HepG2 (cell line): Measurements from ENCODE around the gene SP6. TPM values are rescaled to one million over a fixed set of nuclear protein-coding genes. Genes with fewer than 3 reads are reported as not detected.
A peak's percentile ranks its signal among the peaks of the same experiment; 100 is the strongest.

Experiments used
- BRCA1 ChIP-seq: sonication (generic); formaldehyde crosslinking; IDR thresholded peaks from 2 replicates; pipeline ENCODE4 v1.4.0; 2020; ENCODE audit warnings: missing genetic modification reagents
- CEBPB ChIP-seq: IDR thresholded peaks from 2 replicates; pipeline ENCODE4 v1.6.1; 2011; ENCODE audit warnings: low read depth, low read length, improper control_type of control experiment, borderline replicate concordance
- ERF ChIP-seq: IDR thresholded peaks from 2 replicates; pipeline ENCODE4 v1.6.1; 2018; ENCODE audit warnings: missing biosample characterization, missing genetic modification reagents
- KDM5B ChIP-seq: sonication (generic); formaldehyde crosslinking; IDR thresholded peaks from 2 replicates; pipeline ENCODE4 v1.4.0; 2020; ENCODE audit warnings: missing genetic modification reagents, mild to moderate bottlenecking, borderline replicate concordance
- MAFK ChIP-seq, 2 experiments: IDR thresholded peaks in 1 of 2; conservative IDR thresholded peaks in 1 of 2; 2 replicates each; pipeline ENCODE4 v1.6.1; 2011; ENCODE audit warnings: improper control_type of control experiment in 2 of 2, low read length in 2 of 2
- MXD4 ChIP-seq: IDR thresholded peaks from 2 replicates; pipeline ENCODE4 v1.6.1; 2016; ENCODE audit warnings: mild to moderate bottlenecking, missing biosample characterization, missing genetic modification reagents
- MYC ChIP-seq: sonication (generic); formaldehyde crosslinking; IDR thresholded peaks from 2 replicates; pipeline ENCODE4 v1.9.0; 2021; ENCODE audit warnings: missing genetic modification reagents, borderline replicate concordance
- NR2F2 ChIP-seq: IDR thresholded peaks from 2 replicates; pipeline ENCODE4 v1.6.1; 2012; ENCODE audit warnings: low read depth, inconsistent platforms, borderline replicate concordance
- REXO4 ChIP-seq: sonication (generic); formaldehyde crosslinking; IDR thresholded peaks from 2 replicates; pipeline ENCODE4 v1.8.0; 2022; ENCODE audit warnings: missing genetic modification reagents, mild to moderate bottlenecking, borderline replicate concordance
- RFXANK ChIP-seq: IDR thresholded peaks from 2 replicates; pipeline ENCODE4 v1.6.1; 2016
- SMAD9 ChIP-seq: sonication (generic); formaldehyde crosslinking; IDR thresholded peaks from 2 replicates; pipeline ENCODE4 v1.5.1; 2020; ENCODE audit warnings: mild to moderate bottlenecking, missing genetic modification reagents
- SMC3 ChIP-seq: IDR thresholded peaks from 2 replicates; pipeline ENCODE4 v1.6.1; 2011; ENCODE audit warnings: low read length, improper control_type of control experiment
- TEAD2 ChIP-seq: sonication (generic); formaldehyde crosslinking; IDR thresholded peaks from 2 replicates; pipeline ENCODE4 v1.9.0; 2021; ENCODE audit warnings: missing genetic modification reagents
- TP53 ChIP-seq: sonication (generic); formaldehyde crosslinking; conservative IDR thresholded peaks from 2 replicates; pipeline ENCODE4 v1.4.0; 2020; ENCODE audit warnings: missing genetic modification reagents
- YY1 ChIP-seq: IDR thresholded peaks from 2 replicates; pipeline ENCODE4 v1.6.1; 2011; ENCODE audit warnings: low read length, low read depth, moderate library complexity, mild to moderate bottlenecking; ENCODE audit not compliant: insufficient read depth, insufficient replicate concordance
- ZBTB3 ChIP-seq: sonication (generic); formaldehyde crosslinking; IDR thresholded peaks from 2 replicates; pipeline ENCODE4 v1.4.0; 2020; ENCODE audit warnings: low read depth, mild to moderate bottlenecking, moderate library complexity, missing genetic modification reagents, borderline replicate concordance
- ZFAT ChIP-seq: sonication (generic); formaldehyde crosslinking; conservative IDR thresholded peaks from 2 replicates; pipeline ENCODE4 v1.8.1; 2023; ENCODE audit warnings: missing genetic modification reagents, inconsistent platforms
- ZNF205 ChIP-seq: IDR thresholded peaks from 2 replicates; pipeline ENCODE4 v1.6.1; 2018; ENCODE audit warnings: missing biosample characterization, missing genetic modification reagents
- ZNF317 ChIP-seq: sonication (generic); formaldehyde crosslinking; IDR thresholded peaks from 2 replicates; pipeline ENCODE4 v1.5.0; 2020; ENCODE audit warnings: mild to moderate bottlenecking, missing genetic modification reagents
- ZNF335 ChIP-seq: sonication (generic); formaldehyde crosslinking; IDR thresholded peaks from 2 replicates; pipeline ENCODE4 v1.4.0; 2020; ENCODE audit warnings: missing genetic modification reagents
- ZNF569 ChIP-seq: sonication (generic); formaldehyde crosslinking; IDR thresholded peaks from 2 replicates; pipeline ENCODE4 v1.5.0; 2020; ENCODE audit warnings: mild to moderate bottlenecking, missing genetic modification reagents, moderate library complexity, borderline replicate concordance
- ZNF816 ChIP-seq: sonication (generic); formaldehyde crosslinking; IDR thresholded peaks from 2 replicates; pipeline ENCODE4 v1.8.0; 2022; ENCODE audit warnings: missing genetic modification reagents, mild to moderate bottlenecking, borderline replicate concordance
- ZSCAN9 ChIP-seq: IDR thresholded peaks from 2 replicates; pipeline ENCODE4 v1.6.1; 2016; ENCODE audit warnings: borderline replicate concordance
- polyA plus RNA-seq, 8 experiments: library from polyadenylated mRNA; depleted of rRNA in 3 of 8; stranded (reverse) in 7 of 8; unstranded in 1 of 8; fragments of >200 nt; fragmentation: Illumina TruSeq in 4 of 8; extraction: Trizol in 4 of 8; gene quantifications; 2 replicates each; pipeline versions ENCODE4 v1.2.1 to v1.2.3, GENCODE V29; 2011 to 2016; ENCODE audit warnings: low read depth in 4 of 8, missing spikeins in 1 of 8, mixed read lengths in 1 of 8; ENCODE audit not compliant: insufficient read depth in 1 of 8
- total RNA-seq, 5 experiments: library from RNA; depleted of rRNA; stranded (reverse); fragments of >200 nt; fragmentation: Illumina TruSeq; extraction: Trizol; gene quantifications; 2 replicates each; pipeline ENCODE4 v1.2.3, GENCODE V29; 2016; ENCODE audit warnings: low read depth in 1 of 5
- TF ChIP-seq, protein P1 (sequence below): sonication (generic); formaldehyde crosslinking; IDR thresholded peaks from 2 replicates; pipeline ENCODE4 v1.5.0; 2020; ENCODE audit warnings: missing genetic modification reagents
- TF ChIP-seq, protein P2 (sequence below), 2 experiments: sonication (generic) in 1 of 2; formaldehyde crosslinking in 1 of 2; IDR thresholded peaks; 2 replicates each; pipeline versions ENCODE4 v1.4.0 to v1.6.1; 2018 to 2020; ENCODE audit warnings: missing genetic modification reagents in 2 of 2, borderline replicate concordance in 1 of 2, low read depth in 1 of 2, mild to moderate bottlenecking in 1 of 2, missing biosample characterization in 1 of 2

SP6 gene
- total and polyA plus RNA-seq, 2 of the 13 experiments (the other 11 are each of a cell fraction or from before 2014, with no cell fraction given) = 0.07 TPM

DNA sequence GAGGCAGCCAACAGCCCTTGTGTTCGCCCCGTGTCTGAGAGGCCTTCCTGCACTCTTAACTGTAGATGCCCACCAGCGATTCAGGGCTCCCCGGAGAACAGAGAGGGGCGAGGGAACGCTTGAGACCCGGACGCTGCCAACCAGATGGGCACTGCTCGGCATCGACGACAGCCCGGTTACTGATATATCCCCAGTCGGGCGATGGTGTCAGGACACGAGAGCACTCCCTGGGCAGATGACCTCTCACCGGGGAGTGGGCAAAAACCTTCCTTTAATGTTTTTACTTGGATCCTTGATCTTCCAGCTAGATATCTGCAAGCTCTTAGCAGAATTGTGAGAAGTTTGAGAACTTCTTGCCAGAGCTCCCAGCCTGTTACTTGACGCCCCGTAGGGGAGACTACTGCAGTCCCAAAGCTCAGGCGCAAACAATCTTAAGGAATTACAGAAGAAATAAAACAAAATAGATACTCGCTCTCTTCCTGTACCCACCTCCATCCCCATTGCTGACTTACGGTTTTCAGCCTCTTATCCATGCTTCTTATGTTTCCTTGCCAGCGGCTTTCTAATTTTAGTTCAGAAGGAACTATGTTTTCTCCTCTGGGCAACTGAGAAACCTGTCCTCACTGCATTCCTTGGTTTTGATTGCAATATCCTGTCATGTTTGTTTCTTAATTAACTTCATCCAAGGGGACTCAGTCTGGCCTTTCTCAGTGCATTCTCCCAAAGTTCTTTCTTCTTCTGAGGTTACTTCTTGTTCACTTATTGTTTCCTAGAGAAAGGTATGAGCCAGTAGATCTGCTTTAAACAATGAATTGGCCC lies 45.9 kb upstream of the SP6 start (continued):
- TF ChIP-seq BRCA1 (CRISPR knock-in tag) (0 out of 2 replicates have a peak, but pooled peaks have one; percentile 46), SMC3 (no peak), CEBPB (no peak), NR2F2 (no peak), ZSCAN9 (no peak), ZNF205 (CRISPR knock-in tag) (no peak; the same call in 1 of the 2 replicates), ZFAT (CRISPR knock-in tag) (no peak), KDM5B (CRISPR knock-in tag) (no peak), TP53 (CRISPR knock-in tag) (0 out of 2 replicates have a peak, but pooled peaks have one; percentile 5), YY1 (no peak), ZNF569 (CRISPR knock-in tag) (0 out of 2 replicates have a peak, but pooled peaks have one; percentile 69), MYC (CRISPR knock-in tag) (no peak), MAFK (conservative IDR thresholded peaks at IDR 0.05 in 1 of 2, IDR thresholded peaks at IDR 0.05 in 1 of 2; ENCODE audit: low read length in 2 of 2) (no peak), SMAD9 (CRISPR knock-in tag) (no peak), ZNF335 (CRISPR knock-in tag) (no peak), ERF (peak; percentile 74; the same call in 1 of the 2 replicates), ZBTB3 (no peak), ZNF317 (CRISPR knock-in tag) (0 out of 2 replicates have a peak, but pooled peaks have one; percentile 23), ZNF816 (CRISPR knock-in tag) (no peak), REXO4 (CRISPR knock-in tag) (no peak), MXD4 (CRISPR knock-in tag) (peak; percentile 14; the same call in 1 of the 2 replicates), RFXANK (CRISPR knock-in tag) (no peak), TEAD2 (CRISPR knock-in tag) (0 out of 2 replicates have a peak, but pooled peaks have one; percentile 21)
- TF ChIP-seq, protein P1, sequence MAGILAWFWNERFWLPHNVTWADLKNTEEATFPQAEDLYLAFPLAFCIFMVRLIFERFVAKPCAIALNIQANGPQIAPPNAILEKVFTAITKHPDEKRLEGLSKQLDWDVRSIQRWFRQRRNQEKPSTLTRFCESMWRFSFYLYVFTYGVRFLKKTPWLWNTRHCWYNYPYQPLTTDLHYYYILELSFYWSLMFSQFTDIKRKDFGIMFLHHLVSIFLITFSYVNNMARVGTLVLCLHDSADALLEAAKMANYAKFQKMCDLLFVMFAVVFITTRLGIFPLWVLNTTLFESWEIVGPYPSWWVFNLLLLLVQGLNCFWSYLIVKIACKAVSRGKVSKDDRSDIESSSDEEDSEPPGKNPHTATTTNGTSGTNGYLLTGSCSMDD (CRISPR knock-in tag) = peak; percentile 73; the same call in 1 of the 2 replicates
- TF ChIP-seq, protein P2, sequence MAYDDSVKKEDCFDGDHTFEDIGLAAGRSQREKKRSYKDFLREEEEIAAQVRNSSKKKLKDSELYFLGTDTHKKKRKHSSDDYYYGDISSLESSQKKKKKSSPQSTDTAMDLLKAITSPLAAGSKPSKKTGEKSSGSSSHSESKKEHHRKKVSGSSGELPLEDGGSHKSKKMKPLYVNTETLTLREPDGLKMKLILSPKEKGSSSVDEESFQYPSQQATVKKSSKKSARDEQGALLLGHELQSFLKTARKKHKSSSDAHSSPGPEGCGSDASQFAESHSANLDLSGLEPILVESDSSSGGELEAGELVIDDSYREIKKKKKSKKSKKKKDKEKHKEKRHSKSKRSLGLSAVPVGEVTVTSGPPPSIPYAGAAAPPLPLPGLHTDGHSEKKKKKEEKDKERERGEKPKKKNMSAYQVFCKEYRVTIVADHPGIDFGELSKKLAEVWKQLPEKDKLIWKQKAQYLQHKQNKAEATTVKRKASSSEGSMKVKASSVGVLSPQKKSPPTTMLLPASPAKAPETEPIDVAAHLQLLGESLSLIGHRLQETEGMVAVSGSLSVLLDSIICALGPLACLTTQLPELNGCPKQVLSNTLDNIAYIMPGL (CRISPR knock-in tag; IDR thresholded peaks at IDR 0.05; ENCODE audit: borderline replicate concordance in 1 of 2, low read depth in 1 of 2) = no peak
